ENCODE data around the gene OSBPL6. TPM values are rescaled to one million over a fixed set of nuclear protein-coding genes. Genes with fewer than 3 reads are reported as not detected.

OSBPL6 gene
- total and polyA plus RNA-seq, 9 of the 15 experiments (the other 6 are each of a cell fraction or from before 2014, with no cell fraction given), result 3.4 to 12.7 (median 9.3) TPM

DNA sequence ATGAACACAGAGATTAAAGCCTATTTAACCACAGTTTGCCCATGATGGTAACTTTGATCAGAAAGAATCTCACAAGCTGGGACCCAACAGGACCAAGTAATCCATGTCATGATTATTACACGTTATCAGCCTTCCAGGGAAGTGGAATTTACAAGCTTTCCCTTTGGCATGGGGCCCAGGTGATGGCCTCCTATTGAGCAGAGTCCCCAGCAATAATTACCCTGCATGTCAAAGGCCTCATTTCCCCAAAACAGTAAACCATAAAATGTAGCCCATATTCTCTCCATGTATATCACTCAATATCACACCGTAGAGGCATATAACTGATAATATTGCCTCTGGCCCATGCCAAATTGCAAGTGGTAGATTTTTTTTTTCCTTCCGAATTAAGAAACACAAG lies 217.7 kb downstream of the OSBPL6 start:
- H2AFZ ChIP-seq (ENCODE audit: low read depth, low read length), result no peak overlapping the region
- intact Hi-C loops (cut with micrococcal nuclease) (loop anchor here (5.0 kb wide), 1 partner anchor 215 kb away; no protein-coding TSS in a partner anchor), in situ Hi-C loops (cut with MboI) (no loop called here)
- no peaks in the 10 kb centered on the region for H3K79me2 ChIP-seq (ENCODE audit: control insufficient read depth, insufficient read depth, low read length)
- CTCF ChIA-PET (ENCODE audit: low intra/inter-chr PET ratio), result no interaction called here
- no peaks in the 10 kb centered on the region for H3K27me3 ChIP-seq (ENCODE audit: control insufficient read depth in 2 of 2, insufficient read depth in 2 of 2, low read length in 2 of 2)
- H3K4me3 ChIP-seq, result no peak overlapping the region
- no peak overlapping the region for H3K9ac ChIP-seq (ENCODE audit: insufficient read depth in 1 of 2, low read depth in 2 of 2, low read length in 2 of 2)
- no peaks in the 10 kb centered on the region for H3K36me3 ChIP-seq (ENCODE audit: control insufficient read depth, insufficient read depth, low read length)
- TF ChIP-seq WHSC1 (IDR thresholded peaks at IDR 0.05; ENCODE audit: low read length), result no peak
- TF ChIP-seq KDM1A (IDR thresholded peaks at IDR 0.05), result no peak
- no peak for TF ChIP-seq BACH1 (tag; IDR thresholded peaks at IDR 0.05)
- no peak for TF ChIP-seq KLF10 (CRISPR knock-in tag; IDR thresholded peaks at IDR 0.05)
- TF ChIP-seq ELF2 (CRISPR knock-in tag; IDR thresholded peaks at IDR 0.05), result 0 out of 2 replicates have a peak, but pooled peaks have one; percentile 15
- TF ChIP-seq NBN (IDR thresholded peaks at IDR 0.05; ENCODE audit: low read depth), result no peak
- TF ChIP-seq CBX3 (IDR thresholded peaks at IDR 0.05; ENCODE audit: borderline replicate concordance in 1 of 2, low read length in 2 of 2), result no peak
- no peak for TF ChIP-seq SMARCC2 (IDR thresholded peaks at IDR 0.05; ENCODE audit: low read depth)
- TF ChIP-seq MEF2A (IDR thresholded peaks at IDR 0.05; ENCODE audit: control insufficient read depth, low read depth, low read length), result no peak
- no peak for TF ChIP-seq PURB (CRISPR knock-in tag; IDR thresholded peaks at IDR 0.05; ENCODE audit: low read depth)
- TF ChIP-seq TGIF2 (CRISPR knock-in tag; IDR thresholded peaks at IDR 0.05), result no peak
- TF ChIP-seq ZBTB5 (IDR thresholded peaks at IDR 0.05), result no peak
- no peak for TF ChIP-seq CCNT2 (IDR thresholded peaks at IDR 0.05; ENCODE audit: borderline replicate concordance, extremely low read depth, insufficient read length, low read depth, low read length)
- 0 out of 2 replicates have a peak, but pooled peaks have one; percentile 26 for TF ChIP-seq NFIC (IDR thresholded peaks at IDR 0.05)
- no peak for TF ChIP-seq DACH1 (IDR thresholded peaks at IDR 0.05; ENCODE audit: partially characterized antibody)
- FAIRE-seq (no peak), ATAC-seq (no peak), DNase-seq (ENCODE audit: extremely low read depth in 1 of 4, low spot score in 3 of 4) (no peak)
- no peaks in the 10 kb centered on the region for H4K20me1 ChIP-seq (replicated peaks; ENCODE audit: control insufficient read depth, insufficient read depth, low read length)
- no peaks in the 10 kb centered on the region for H3K9me3 ChIP-seq (replicated peaks; ENCODE audit: control insufficient read depth, insufficient read depth, low read depth, low read length)
- no TSS peak for BruUV-seq (replicated peaks)
- POLR2A ChIA-PET, result interaction anchor here (0.7 to 3.7 kb wide), 2 partner anchors 8 to 81 kb away, joined by 4 to 41 read pairs; no protein-coding TSS in a partner anchor
- H3K4me1 ChIP-seq (replicated peaks in 1 of 2; ENCODE audit: control insufficient read depth in 2 of 2, insufficient read depth in 2 of 2, low read length in 2 of 2), result peaks cover 8 to 11% of the 10 kb centered on the region in 2 experiments; a peak in 4 of 5 replicates
- 64% methylated on average over 3 of the region's 3 CpGs for WGBS (ENCODE audit: insufficient coverage, low coverage, missing lambda C conversion rate)
- no peaks in the 10 kb centered on the region for H3K9me1 ChIP-seq (ENCODE audit: control insufficient read depth, insufficient read depth, low read length)
- H3K27ac ChIP-seq (ENCODE audit: extremely low read depth, low read depth, low read length), result no peak overlapping the region
- no peak overlapping the region for H3K4me2 ChIP-seq (ENCODE audit: insufficient read depth, low read length)
